Urinary bladder (tissue), 4 donors: Measurements from ENCODE around the gene WASHC4. TPM values are rescaled to one million over a fixed set of nuclear protein-coding genes. Genes with fewer than 3 reads are reported as not detected.

Experiments used
- DNase-seq: peaks from one replicate; pipeline ENCODE4 v3.0.0-alpha.2; 2015; ENCODE audit errors: extremely low spot score
- H3K27ac ChIP-seq: one replicate; pipeline ENCODE4 v1.5.1; 2013; ENCODE audit warnings: low read depth, mild to moderate bottlenecking, moderate library complexity
- H3K36me3 ChIP-seq: one replicate; pipeline ENCODE4 v1.6.1; 2013; ENCODE audit warnings: mild to moderate bottlenecking, moderate library complexity; ENCODE audit not compliant: insufficient read depth
- H3K4me1 ChIP-seq: one replicate; pipeline ENCODE4 v1.6.1; 2013; ENCODE audit warnings: mild to moderate bottlenecking, moderate library complexity; ENCODE audit not compliant: insufficient read depth
- H3K4me3 ChIP-seq: one replicate; pipeline ENCODE4 v1.5.1; 2013; ENCODE audit warnings: low read depth, low read length
- whole genome bisulfite sequencing: extraction: QIAGEN DNeasy Blood & Tissue Kit; methylation state at CpG from one replicate; pipeline ENCODE4 v1.1.7; 2013; 5-methylcytosine and 5-hydroxymethylcytosine counted together
- polyA plus RNA-seq: library from polyadenylated mRNA; stranded (reverse); fragments of 200-250 nt; gene quantifications from one replicate; pipeline ENCODE4 v1.2.3, GENCODE V29; 2013
- total RNA-seq: library from RNA; depleted of rRNA; stranded (reverse); fragments of >200 nt; gene quantifications from one replicate; pipeline ENCODE4 v1.2.3, GENCODE V29; 2014
- donor health status: healthy with polysubstance abuse.
- donor health status: healthy.

The WASHC4 gene
- total and polyA plus RNA-seq, 2 donors = 18.3 to 209 TPM

GRCh38 chr12:105218434-105218833 is 110.9 kb downstream of the WASHC4 start:
- H3K4me1 ChIP-seq = no peaks in the 10 kb centered on the region
- H3K36me3 ChIP-seq = no peaks in the 10 kb centered on the region
- no peak for DNase-seq
- H3K4me3 ChIP-seq = no peak overlapping the region
- no peak overlapping the region for H3K27ac ChIP-seq
- WGBS = 72% methylated on average over 7 of the region's 7 CpGs

Other genes with a start within 250 kb of the WASHC4 start
- gene SLC41A2, start 149.4 kb upstream of the WASHC4 start, total RNA-seq = 27.5 TPM
- 3.3 TPM for gene SLC41A2, start 149.4 kb upstream of the WASHC4 start, polyA plus RNA-seq
- 7.2 TPM for gene NOPCHAP1, start 121.4 kb upstream of the WASHC4 start, total RNA-seq
- gene NOPCHAP1, start 121.4 kb upstream of the WASHC4 start, polyA plus RNA-seq = 6.1 TPM
- 27.7 TPM for gene ALDH1L2, start 23.3 kb upstream of the WASHC4 start, total RNA-seq
- 7.8 TPM for gene ALDH1L2, start 23.3 kb upstream of the WASHC4 start, polyA plus RNA-seq
- 51.0 TPM for gene APPL2, start 128.4 kb downstream of the WASHC4 start, total RNA-seq
- gene APPL2, start 128.4 kb downstream of the WASHC4 start, polyA plus RNA-seq = 14.6 TPM
- 21.7 TPM for gene C12orf75, start 223.0 kb downstream of the WASHC4 start, total RNA-seq
- 4.2 TPM for gene C12orf75, start 223.0 kb downstream of the WASHC4 start, polyA plus RNA-seq